ENCODE results near the gene AHRR.
"Not testable (repeated sequence)": the region's sequence is repeated elsewhere in the genome, so short reads cannot be mapped to it uniquely, and the experiment has no call there.

AHRR gene

GRCh38 chr5:369151-369868, 47.8 kb downstream of the AHRR start:
- peaks cover 4% of the 10 kb centered on the region for H3K4me1 ChIP-seq (ENCODE audit: control insufficient read depth, insufficient read depth, low read length)
- peaks cover 8% of the 10 kb centered on the region for H3K27me3 ChIP-seq (ENCODE audit: control insufficient read depth, insufficient read depth, low read length)
- H3K4me3 ChIP-seq (ENCODE audit: low read length): no peak overlapping the region

GRCh38 chr5:369869-370236, 48.3 kb downstream of the AHRR start:
- H3K9me3 ChIP-seq (ENCODE audit: control insufficient read depth, low read length); H3K9ac ChIP-seq (ENCODE audit: low read length); H3K4me1 ChIP-seq (ENCODE audit: control insufficient read depth, insufficient read depth, low read length); H3K36me3 ChIP-seq (ENCODE audit: control insufficient read depth, insufficient read depth, low read length); H3K4me3 ChIP-seq (ENCODE audit: low read length): not testable (repeated sequence)
- H3K27me3 ChIP-seq (ENCODE audit: control insufficient read depth, insufficient read depth, low read length): peaks cover 14% of the 10 kb centered on the region

More at GRCh38 chr5:369151-369868, 47.8 kb downstream of the AHRR start:
- Histone ChIP-seq H3K9me3 (ENCODE audit: control insufficient read depth, low read length) (no peaks in the 10 kb centered on the region), H3K36me3 (ENCODE audit: control insufficient read depth, insufficient read depth, low read length) (no peaks in the 10 kb centered on the region), H3K9ac (ENCODE audit: low read length) (no peak overlapping the region)

- no peak overlapping the region for H3K4me3 ChIP-seq (ENCODE audit: low read length)
- H3K36me3 ChIP-seq (ENCODE audit: control insufficient read depth, insufficient read depth, low read length): no peaks in the 10 kb centered on the region
- H3K9me3 ChIP-seq (ENCODE audit: control insufficient read depth, low read length): no peaks in the 10 kb centered on the region
- no peak overlapping the region for H3K9ac ChIP-seq (ENCODE audit: low read length)
- peaks cover 16% of the 10 kb centered on the region for H3K27me3 ChIP-seq (ENCODE audit: control insufficient read depth, insufficient read depth, low read length)
- peaks cover 5% of the 10 kb centered on the region for H3K4me1 ChIP-seq (ENCODE audit: control insufficient read depth, insufficient read depth, low read length)
These were observed 48.9 kb downstream of the AHRR start for GRCh38 chr5:370311-370958.

GRCh38 chr5:370959-371810, 49.7 kb downstream of the AHRR start:
- Histone ChIP-seq H3K9me3 (ENCODE audit: control insufficient read depth, low read length) (no peaks in the 10 kb centered on the region), H3K27me3 (ENCODE audit: control insufficient read depth, insufficient read depth, low read length) (peaks cover 16% of the 10 kb centered on the region), H3K9ac (ENCODE audit: low read length) (no peak overlapping the region), H3K36me3 (ENCODE audit: control insufficient read depth, insufficient read depth, low read length) (no peaks in the 10 kb centered on the region), H3K4me3 (ENCODE audit: low read length) (no peak overlapping the region), H3K4me1 (ENCODE audit: control insufficient read depth, insufficient read depth, low read length) (peaks cover 5% of the 10 kb centered on the region)

GRCh38 chr5:371811-372555, 50.5 kb downstream of the AHRR start:
- Histone ChIP-seq H3K4me1 (ENCODE audit: control insufficient read depth, insufficient read depth, low read length) (peaks cover 5% of the 10 kb centered on the region), H3K36me3 (ENCODE audit: control insufficient read depth, insufficient read depth, low read length) (no peaks in the 10 kb centered on the region), H3K9ac (ENCODE audit: low read length) (no peak overlapping the region), H3K4me3 (ENCODE audit: low read length) (no peak overlapping the region), H3K9me3 (ENCODE audit: control insufficient read depth, low read length) (no peaks in the 10 kb centered on the region), H3K27me3 (ENCODE audit: control insufficient read depth, insufficient read depth, low read length) (peaks cover 16% of the 10 kb centered on the region)

- Histone ChIP-seq H3K4me3 (ENCODE audit: low read length) (no peak overlapping the region), H3K27me3 (ENCODE audit: control insufficient read depth, insufficient read depth, low read length) (peaks cover 16% of the 10 kb centered on the region), H3K36me3 (ENCODE audit: control insufficient read depth, insufficient read depth, low read length) (no peaks in the 10 kb centered on the region), H3K4me1 (ENCODE audit: control insufficient read depth, insufficient read depth, low read length) (peaks cover 5% of the 10 kb centered on the region), H3K9ac (ENCODE audit: low read length) (no peak overlapping the region), H3K9me3 (ENCODE audit: control insufficient read depth, low read length) (no peaks in the 10 kb centered on the region)
These were observed 51.1 kb downstream of the AHRR start for GRCh38 chr5:372556-372995.

- peaks cover 5% of the 10 kb centered on the region for H3K4me1 ChIP-seq (ENCODE audit: control insufficient read depth, insufficient read depth, low read length)
- no peak overlapping the region for H3K9ac ChIP-seq (ENCODE audit: low read length)
- H3K4me3 ChIP-seq (ENCODE audit: low read length): no peak overlapping the region
- H3K36me3 ChIP-seq (ENCODE audit: control insufficient read depth, insufficient read depth, low read length): no peaks in the 10 kb centered on the region
- H3K9me3 ChIP-seq (ENCODE audit: control insufficient read depth, low read length): no peaks in the 10 kb centered on the region
- H3K27me3 ChIP-seq (ENCODE audit: control insufficient read depth, insufficient read depth, low read length): peaks cover 16% of the 10 kb centered on the region
These were observed 51.6 kb downstream of the AHRR start for GRCh38 chr5:372996-373709.

GRCh38 chr5:373710-374602, 52.4 kb downstream of the AHRR start:
- no peak overlapping the region for H3K4me3 ChIP-seq (ENCODE audit: low read length)
- H3K36me3 ChIP-seq (ENCODE audit: control insufficient read depth, insufficient read depth, low read length): no peaks in the 10 kb centered on the region
- peaks cover 16% of the 10 kb centered on the region for H3K27me3 ChIP-seq (ENCODE audit: control insufficient read depth, insufficient read depth, low read length)
- H3K4me1 ChIP-seq (ENCODE audit: control insufficient read depth, insufficient read depth, low read length): peaks cover 5% of the 10 kb centered on the region
- H3K9ac ChIP-seq (ENCODE audit: low read length): peak overlapping the region; percentile 8
- H3K9me3 ChIP-seq (ENCODE audit: control insufficient read depth, low read length): no peaks in the 10 kb centered on the region

- no peaks in the 10 kb centered on the region for H3K36me3 ChIP-seq (ENCODE audit: control insufficient read depth, insufficient read depth, low read length)
- H3K9ac ChIP-seq (ENCODE audit: low read length): peak overlapping the region; percentile 8
These were observed 53.3 kb downstream of the AHRR start for GRCh38 chr5:374631-375335.

GRCh38 chr5:375336-375920, 53.9 kb downstream of the AHRR start:
- peaks cover 5% of the 10 kb centered on the region for H3K4me1 ChIP-seq (ENCODE audit: control insufficient read depth, insufficient read depth, low read length)
- H3K9me3 ChIP-seq (ENCODE audit: control insufficient read depth, low read length): no peaks in the 10 kb centered on the region
- no peak overlapping the region for H3K4me3 ChIP-seq (ENCODE audit: low read length)
- H3K36me3 ChIP-seq (ENCODE audit: control insufficient read depth, insufficient read depth, low read length): no peaks in the 10 kb centered on the region
- no peak overlapping the region for H3K9ac ChIP-seq (ENCODE audit: low read length)
- H3K27me3 ChIP-seq (ENCODE audit: control insufficient read depth, insufficient read depth, low read length): peaks cover 16% of the 10 kb centered on the region

More at GRCh38 chr5:374631-375335, 53.3 kb downstream of the AHRR start:
- peaks cover 16% of the 10 kb centered on the region for H3K27me3 ChIP-seq (ENCODE audit: control insufficient read depth, insufficient read depth, low read length)
- peaks cover 5% of the 10 kb centered on the region for H3K4me1 ChIP-seq (ENCODE audit: control insufficient read depth, insufficient read depth, low read length)
- H3K4me3 ChIP-seq (ENCODE audit: low read length): no peak overlapping the region
- H3K9me3 ChIP-seq (ENCODE audit: control insufficient read depth, low read length): no peaks in the 10 kb centered on the region

All from mucosa of stomach (tissue), 1 donor.